ENCODE results near the gene TOMM6.

DNA sequence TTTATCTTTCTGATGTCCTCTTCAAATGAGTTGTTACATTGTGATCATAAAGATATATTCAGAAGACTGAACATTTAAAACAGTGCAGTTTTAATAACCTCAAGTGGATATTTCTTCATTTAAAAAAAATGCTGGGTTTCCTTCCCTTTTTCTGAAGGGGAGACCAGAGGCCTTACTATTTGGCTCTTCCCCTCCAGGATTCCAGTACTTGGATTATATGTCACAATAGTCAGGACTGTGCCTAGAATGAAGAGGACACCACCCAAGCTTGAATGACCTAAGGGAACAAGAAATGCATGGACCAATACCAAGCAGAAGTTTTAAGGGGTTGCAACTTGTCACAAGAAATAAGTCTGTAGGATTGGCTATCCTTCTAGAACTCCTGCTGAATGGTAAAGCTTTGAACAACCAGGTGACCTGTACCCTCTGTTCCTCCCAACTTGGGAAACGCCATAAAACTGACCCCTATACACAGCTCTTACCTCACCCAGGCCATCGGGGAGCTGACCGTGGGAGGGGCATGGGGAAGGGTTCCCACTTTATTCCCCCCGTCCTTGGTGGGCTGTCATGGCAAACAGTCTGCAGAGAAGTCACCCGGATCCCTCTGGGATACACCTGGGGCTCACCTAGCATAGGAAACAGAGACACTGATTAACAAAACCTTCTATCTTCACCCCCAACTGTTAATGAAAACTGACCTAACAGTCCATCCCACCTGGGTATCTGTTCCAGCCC lies 9.8 kb upstream of the TOMM6 start:
- TF ChIP-seq, protein P1, sequence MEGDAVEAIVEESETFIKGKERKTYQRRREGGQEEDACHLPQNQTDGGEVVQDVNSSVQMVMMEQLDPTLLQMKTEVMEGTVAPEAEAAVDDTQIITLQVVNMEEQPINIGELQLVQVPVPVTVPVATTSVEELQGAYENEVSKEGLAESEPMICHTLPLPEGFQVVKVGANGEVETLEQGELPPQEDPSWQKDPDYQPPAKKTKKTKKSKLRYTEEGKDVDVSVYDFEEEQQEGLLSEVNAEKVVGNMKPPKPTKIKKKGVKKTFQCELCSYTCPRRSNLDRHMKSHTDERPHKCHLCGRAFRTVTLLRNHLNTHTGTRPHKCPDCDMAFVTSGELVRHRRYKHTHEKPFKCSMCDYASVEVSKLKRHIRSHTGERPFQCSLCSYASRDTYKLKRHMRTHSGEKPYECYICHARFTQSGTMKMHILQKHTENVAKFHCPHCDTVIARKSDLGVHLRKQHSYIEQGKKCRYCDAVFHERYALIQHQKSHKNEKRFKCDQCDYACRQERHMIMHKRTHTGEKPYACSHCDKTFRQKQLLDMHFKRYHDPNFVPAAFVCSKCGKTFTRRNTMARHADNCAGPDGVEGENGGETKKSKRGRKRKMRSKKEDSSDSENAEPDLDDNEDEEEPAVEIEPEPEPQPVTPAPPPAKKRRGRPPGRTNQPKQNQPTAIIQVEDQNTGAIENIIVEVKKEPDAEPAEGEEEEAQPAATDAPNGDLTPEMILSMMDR (IDR thresholded peaks at IDR 0.05; ENCODE audit: insufficient read depth, low read length), result no peak
- no peak for TF ChIP-seq POLR2AphosphoS5 (IDR thresholded peaks at IDR 0.05; ENCODE audit: low read depth)
